GM12878 (cell line): Measurements from ENCODE around the gene RAET1E. TPM values are rescaled to one million over a fixed set of nuclear protein-coding genes. Genes with fewer than 3 reads are reported as not detected.

Experiments
- ATAC-seq: fragments of 200-7000 bp; cut with Tn5 transposase; 3 replicates; pipeline ENCODE4 v1.9.1; 2020; ENCODE audit warnings: mild to moderate bottlenecking, moderate library complexity
- BruUV-seq: library from RNA; stranded (reverse); fragments of 400-500 nt; replicated peaks from 2 replicates; lab custom pipeline; 2021; lab: Mats Ljungman, UMichigan
- CTCF ChIA-PET: fragments of 300-600 bp; sonication (Branson Sonifier 250); formaldehyde crosslinking; extraction: SDS; loops from one replicate; lab custom pipeline; 2021; ENCODE audit warnings: inconsistent platforms; lab: Yijun Ruan, JAX
- POLR2A ChIA-PET: fragments of 350-600 bp; formaldehyde crosslinking; extraction: SDS; loops from one replicate; lab custom pipeline; 2021; ENCODE audit warnings: inconsistent platforms; lab: Charles Lee
- RAD21 ChIA-PET: fragments of 300-600 bp; sonication (Branson Sonifier 250); formaldehyde crosslinking; loops from one replicate; lab custom pipeline; 2023; ENCODE audit warnings: antibody characterized with exemption; ENCODE audit not compliant: unreplicated experiment; lab: Charles Lee
- SMC1A ChIA-PET: fragments of 300-600 bp; sonication (Branson Sonifier 250); formaldehyde crosslinking; loops from one replicate; lab custom pipeline; 2023; ENCODE audit not compliant: unreplicated experiment, uncharacterized antibody; lab: Charles Lee
- DNase-seq: peaks from one replicate; pipeline ENCODE4 v3.0.0-alpha.2; 2011; ENCODE audit warnings: low read depth, low spot score
- FAIRE-seq: peaks from 3 replicates; lab custom pipeline; 2011; peaks lifted over from hg19 to GRCh38; lab: Jason Lieb, UNC
- H2AFZ ChIP-seq: 2 replicates; pipeline ENCODE4 v1.6.0; 2011; ENCODE audit warnings: low read depth, low read length, control low read depth; ENCODE audit not compliant: control insufficient read depth
- H3K27ac ChIP-seq: 2 replicates; pipeline ENCODE4 v1.5.1; 2011; ENCODE audit warnings: control low read depth; ENCODE audit not compliant: control insufficient read depth, insufficient read depth
- H3K27me3 ChIP-seq, 2 experiments: replicated peaks in 1 of 2; 2 replicates each; pipeline versions ENCODE4 v1.6.0 to v1.6.1; 2011; ENCODE audit warnings: low read length in 1 of 2; ENCODE audit not compliant: control insufficient read depth in 2 of 2, insufficient read depth in 2 of 2
- H3K36me3 ChIP-seq, 2 experiments: 2 replicates each; pipeline ENCODE4 v1.5.1; 2011; ENCODE audit warnings: low read length in 1 of 2; ENCODE audit not compliant: control insufficient read depth in 2 of 2, insufficient read depth in 2 of 2
- H3K4me1 ChIP-seq: 2 replicates; pipeline ENCODE4 v1.6.1; 2011; ENCODE audit warnings: mild to moderate bottlenecking, low read length, moderate library complexity, mixed read lengths; ENCODE audit not compliant: control insufficient read depth, insufficient read depth
- H3K4me2 ChIP-seq: 2 replicates; pipeline ENCODE4 v1.6.0; 2011; ENCODE audit warnings: control low read depth; ENCODE audit not compliant: control insufficient read depth, insufficient read depth
- H3K4me3 ChIP-seq: fragments of 200-600 bp; sonication (generic); 2 replicates; pipeline ENCODE4 v1.5.1; 2016
- H3K79me2 ChIP-seq: 2 replicates; pipeline ENCODE4 v1.6.0; 2011; ENCODE audit warnings: low read length; ENCODE audit not compliant: control insufficient read depth, insufficient read depth
- H3K9ac ChIP-seq: 2 replicates; pipeline ENCODE4 v1.8.0; 2011; ENCODE audit warnings: low read length, control low read depth, mixed read lengths; ENCODE audit not compliant: control insufficient read depth, insufficient read depth
- H3K9me3 ChIP-seq: replicated peaks from 3 replicates; pipeline ENCODE4 v1.5.1; 2011; ENCODE audit warnings: mild to moderate bottlenecking, low read length; ENCODE audit not compliant: control insufficient read depth, insufficient read depth
- H4K20me1 ChIP-seq: 2 replicates; pipeline ENCODE4 v1.6.0; 2011; ENCODE audit not compliant: control insufficient read depth, insufficient read depth
- EGR1 ChIP-seq, 2 experiments: IDR thresholded peaks; 1 replicate in 1 of 2; 2 replicates in 1 of 2; pipeline ENCODE4 v1.6.1; 2011 to 2012; ENCODE audit warnings: low read depth in 2 of 2, low read length in 2 of 2, borderline replicate concordance in 1 of 2, mild to moderate bottlenecking in 1 of 2, moderate library complexity in 1 of 2
- HDAC2 ChIP-seq: fragments of 200-600 bp; sonication (generic); IDR thresholded peaks from 2 replicates; pipeline ENCODE4 v1.6.1; 2017
- IRF3 ChIP-seq: fragments of 450-650 bp; IDR thresholded peaks from 2 replicates; pipeline ENCODE4 v1.6.1; 2014; ENCODE audit warnings: mild to moderate bottlenecking
- NFYB ChIP-seq: IDR thresholded peaks from 2 replicates; pipeline ENCODE4 v1.6.1; 2011; ENCODE audit warnings: low read depth, mild to moderate bottlenecking, low read length, improper control_type of control experiment, moderate library complexity; ENCODE audit not compliant: insufficient read depth
- PAX5 ChIP-seq: IDR thresholded peaks from 2 replicates; pipeline ENCODE4 v1.6.1; 2011; ENCODE audit warnings: low read depth, low read length, borderline replicate concordance
- RELA ChIP-seq: fragments of 450-650 bp; IDR thresholded peaks from 2 replicates; pipeline ENCODE4 v1.8.0; 2014; ENCODE audit warnings: borderline replicate concordance; ENCODE audit not compliant: partially characterized antibody
- ZBTB33 ChIP-seq: fragments of 450-650 bp; IDR thresholded peaks from 2 replicates; pipeline ENCODE4 v1.6.1; 2017; ENCODE audit warnings: mild to moderate bottlenecking
- ZSCAN29 ChIP-seq: fragments of 450-650 bp; IDR thresholded peaks from 2 replicates; pipeline ENCODE4 v1.6.1; 2017; ENCODE audit warnings: mild to moderate bottlenecking, moderate library complexity
- WGBS: methylation state at CpG from one replicate; pipeline ENCODE4 v1.1.6; 2016; ENCODE audit warnings: low lambda C conversion rate; ENCODE audit not compliant: insufficient replicate concordance, insufficient coverage; ENCODE audit errors: missing lambda C conversion rate; 5-methylcytosine and 5-hydroxymethylcytosine counted together
- in situ Hi-C: fragments of 300-500 bp; cut with MboI; formaldehyde crosslinking; loops from 9 replicates; pipeline ENCODE4 v1.14.3; 2018; ENCODE audit warnings: mixed read lengths
- intact Hi-C: fragments of 100-400 bp; cut with micrococcal nuclease; formaldehyde crosslinking; loops from one replicate; pipeline ENCODE4 v1.14.2; 2022; ENCODE audit not compliant: unreplicated experiment
- polyA plus RNA-seq, 11 experiments: library from polyadenylated mRNA; depleted of rRNA in 4 of 11; unstranded in 6 of 11; stranded (reverse) in 5 of 11; fragments of >200 nt; fragmentation: Nextera tagmentation in 4 of 11; fragmentation: Illumina TruSeq in 1 of 11; extraction: Ambion mirVana in 4 of 11; extraction: Trizol in 1 of 11; gene quantifications; 1 replicate in 1 of 11; 2 replicates in 10 of 11; pipeline versions ENCODE4 v1.2.1 to v1.2.3, GENCODE V29; 2011 to 2016; ENCODE audit warnings: inconsistent platforms in 2 of 11, missing spikeins in 2 of 11, low read depth in 1 of 11
- total RNA-seq, 4 experiments: library from RNA; depleted of rRNA in 3 of 4; stranded (reverse); fragments of >200 nt in 3 of 4; fragmentation: Illumina TruSeq in 1 of 4; extraction: Trizol in 1 of 4; gene quantifications; 2 replicates each; pipeline versions ENCODE4 v1.2.1 to v1.2.3, GENCODE V29; 2013 to 2021
- TF ChIP-seq, protein P1 (sequence below): IDR thresholded peaks from 2 replicates; pipeline ENCODE4 v1.6.1; 2012; ENCODE audit warnings: low read depth, low read length, improper control_type of control experiment
- TF ChIP-seq, protein P2 (sequence below): IDR thresholded peaks from 2 replicates; pipeline ENCODE4 v1.6.1; 2011; ENCODE audit warnings: borderline replicate concordance, low read depth, mild to moderate bottlenecking, moderate library complexity, mixed read lengths, low read length; ENCODE audit not compliant: insufficient read depth; ENCODE audit errors: extremely low read length
- TF ChIP-seq, protein P3 (sequence below): IDR thresholded peaks from 2 replicates; pipeline ENCODE4 v1.6.1; 2012; ENCODE audit warnings: mild to moderate bottlenecking, low read depth, low read length

The RAET1E gene
- total and polyA plus RNA-seq, 10 of the 15 experiments (the other 5 are each of a cell fraction or from before 2014, with no cell fraction given): not detected

DNA sequence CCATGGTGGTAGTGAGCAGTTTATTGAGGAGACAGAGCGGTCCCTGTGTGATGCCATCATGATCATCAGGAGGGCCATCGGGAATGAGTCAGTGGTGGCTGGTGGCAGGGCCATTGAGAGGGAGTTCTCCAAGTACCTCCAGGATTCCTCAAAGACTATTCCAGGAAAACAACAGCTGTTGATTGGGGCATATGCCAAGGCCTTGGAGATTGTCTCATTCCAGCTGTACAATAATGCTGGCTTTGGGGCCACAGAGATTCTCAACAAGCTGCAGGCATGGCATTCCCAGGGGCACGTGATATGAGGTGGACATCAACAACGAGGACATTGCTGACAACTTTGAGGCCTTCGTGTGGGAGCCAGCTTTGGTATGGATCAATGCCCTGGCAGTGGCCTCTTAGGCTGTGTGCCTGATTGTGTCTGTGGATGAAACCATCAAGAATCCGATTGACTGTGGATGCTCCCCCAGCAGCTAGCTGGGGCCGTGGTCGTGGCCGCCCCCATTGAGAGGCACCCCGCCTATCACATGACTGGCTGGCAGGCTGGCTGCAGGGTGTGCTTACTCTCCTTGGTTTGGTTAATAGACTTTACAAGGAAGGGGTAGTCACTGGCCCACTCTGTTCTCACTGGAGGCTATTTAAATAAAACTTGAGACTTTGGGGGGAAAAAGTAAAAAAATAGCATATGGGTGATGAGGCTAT is 16.7 kb downstream of the RAET1E start (continued):
- no peak for TF ChIP-seq IRF3

DNA sequence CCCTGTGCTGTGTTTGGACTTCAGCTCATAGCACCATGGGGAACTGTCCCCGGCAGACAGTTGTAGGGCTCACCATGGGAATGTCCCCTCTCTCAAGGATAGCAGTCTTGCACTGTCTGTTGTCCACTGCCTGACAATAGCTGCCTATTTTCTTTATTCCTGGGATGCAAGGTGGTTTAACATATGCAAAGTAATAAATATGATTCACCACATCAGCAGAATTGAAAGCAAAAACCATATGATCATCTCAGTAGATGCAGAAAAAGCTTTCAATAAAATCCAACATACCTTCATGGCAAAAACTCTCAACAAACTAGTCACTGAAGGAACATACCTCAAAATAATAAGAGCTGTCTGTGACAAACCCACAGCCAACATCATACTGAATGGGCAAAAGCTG is 20.3 kb downstream of the RAET1E start:
- POLR2A ChIA-PET: no interaction called here
- Histone ChIP-seq H3K9ac (no peak overlapping the region), H3K79me2 (no peaks in the 10 kb centered on the region), H3K27me3 (peaks cover 0 to 3% of the 10 kb centered on the region in 2 experiments; a peak in 3 of 4 replicates), H3K4me3 (no peak overlapping the region), H2AFZ (no peak overlapping the region), H4K20me1 (no peaks in the 10 kb centered on the region), H3K4me1 (no peaks in the 10 kb centered on the region), H3K9me3 (no peaks in the 10 kb centered on the region), H3K36me3 (no peaks in the 10 kb centered on the region), H3K27ac (no peak overlapping the region), H3K4me2 (no peak overlapping the region)
- intact Hi-C loops (no loop called here), in situ Hi-C loops (no loop called here)
- CTCF ChIA-PET: interaction anchor here (1.0 kb wide), 1 partner anchor 12 kb away, joined by 3 read pairs; no protein-coding TSS in a partner anchor
- DNase-seq (no peak), FAIRE-seq (no peak), ATAC-seq (no peak)
- SMC1A ChIA-PET: interaction anchor here (0.6 kb wide), 1 partner anchor 1621 kb away, joined by 3 read pairs; no protein-coding TSS in a partner anchor
- WGBS: 4% methylated on average over 1 of the region's 1 CpG
- TF ChIP-seq PAX5 (no peak), EGR1 (IDR thresholded peaks at IDR 0.05; ENCODE audit: borderline replicate concordance in 1 of 2, low read depth in 2 of 2, low read length in 2 of 2) (no peak), ZSCAN29 (no peak), RELA (no peak), HDAC2 (no peak), NFYB (no peak), ZBTB33 (no peak)
- TF ChIP-seq, protein P1, sequence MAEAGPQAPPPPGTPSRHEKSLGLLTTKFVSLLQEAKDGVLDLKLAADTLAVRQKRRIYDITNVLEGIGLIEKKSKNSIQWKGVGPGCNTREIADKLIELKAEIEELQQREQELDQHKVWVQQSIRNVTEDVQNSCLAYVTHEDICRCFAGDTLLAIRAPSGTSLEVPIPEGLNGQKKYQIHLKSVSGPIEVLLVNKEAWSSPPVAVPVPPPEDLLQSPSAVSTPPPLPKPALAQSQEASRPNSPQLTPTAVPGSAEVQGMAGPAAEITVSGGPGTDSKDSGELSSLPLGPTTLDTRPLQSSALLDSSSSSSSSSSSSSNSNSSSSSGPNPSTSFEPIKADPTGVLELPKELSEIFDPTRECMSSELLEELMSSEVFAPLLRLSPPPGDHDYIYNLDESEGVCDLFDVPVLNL: no peak
- TF ChIP-seq, protein P2, sequence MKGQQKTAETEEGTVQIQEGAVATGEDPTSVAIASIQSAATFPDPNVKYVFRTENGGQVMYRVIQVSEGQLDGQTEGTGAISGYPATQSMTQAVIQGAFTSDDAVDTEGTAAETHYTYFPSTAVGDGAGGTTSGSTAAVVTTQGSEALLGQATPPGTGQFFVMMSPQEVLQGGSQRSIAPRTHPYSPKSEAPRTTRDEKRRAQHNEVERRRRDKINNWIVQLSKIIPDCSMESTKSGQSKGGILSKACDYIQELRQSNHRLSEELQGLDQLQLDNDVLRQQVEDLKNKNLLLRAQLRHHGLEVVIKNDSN: no peak
- TF ChIP-seq, protein P3, sequence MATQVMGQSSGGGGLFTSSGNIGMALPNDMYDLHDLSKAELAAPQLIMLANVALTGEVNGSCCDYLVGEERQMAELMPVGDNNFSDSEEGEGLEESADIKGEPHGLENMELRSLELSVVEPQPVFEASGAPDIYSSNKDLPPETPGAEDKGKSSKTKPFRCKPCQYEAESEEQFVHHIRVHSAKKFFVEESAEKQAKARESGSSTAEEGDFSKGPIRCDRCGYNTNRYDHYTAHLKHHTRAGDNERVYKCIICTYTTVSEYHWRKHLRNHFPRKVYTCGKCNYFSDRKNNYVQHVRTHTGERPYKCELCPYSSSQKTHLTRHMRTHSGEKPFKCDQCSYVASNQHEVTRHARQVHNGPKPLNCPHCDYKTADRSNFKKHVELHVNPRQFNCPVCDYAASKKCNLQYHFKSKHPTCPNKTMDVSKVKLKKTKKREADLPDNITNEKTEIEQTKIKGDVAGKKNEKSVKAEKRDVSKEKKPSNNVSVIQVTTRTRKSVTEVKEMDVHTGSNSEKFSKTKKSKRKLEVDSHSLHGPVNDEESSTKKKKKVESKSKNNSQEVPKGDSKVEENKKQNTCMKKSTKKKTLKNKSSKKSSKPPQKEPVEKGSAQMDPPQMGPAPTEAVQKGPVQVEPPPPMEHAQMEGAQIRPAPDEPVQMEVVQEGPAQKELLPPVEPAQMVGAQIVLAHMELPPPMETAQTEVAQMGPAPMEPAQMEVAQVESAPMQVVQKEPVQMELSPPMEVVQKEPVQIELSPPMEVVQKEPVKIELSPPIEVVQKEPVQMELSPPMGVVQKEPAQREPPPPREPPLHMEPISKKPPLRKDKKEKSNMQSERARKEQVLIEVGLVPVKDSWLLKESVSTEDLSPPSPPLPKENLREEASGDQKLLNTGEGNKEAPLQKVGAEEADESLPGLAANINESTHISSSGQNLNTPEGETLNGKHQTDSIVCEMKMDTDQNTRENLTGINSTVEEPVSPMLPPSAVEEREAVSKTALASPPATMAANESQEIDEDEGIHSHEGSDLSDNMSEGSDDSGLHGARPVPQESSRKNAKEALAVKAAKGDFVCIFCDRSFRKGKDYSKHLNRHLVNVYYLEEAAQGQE: no peak
- no TSS peak for BruUV-seq
- RAD21 ChIA-PET: no interaction called here
